D341Med (cell line): ENCODE measurements around the gene ANKH.

Source experiments
- DNase-seq: peaks from one replicate; pipeline ENCODE4 v3.0.0; 2012; ENCODE audit warnings: low spot score

ANKH gene

DNA sequence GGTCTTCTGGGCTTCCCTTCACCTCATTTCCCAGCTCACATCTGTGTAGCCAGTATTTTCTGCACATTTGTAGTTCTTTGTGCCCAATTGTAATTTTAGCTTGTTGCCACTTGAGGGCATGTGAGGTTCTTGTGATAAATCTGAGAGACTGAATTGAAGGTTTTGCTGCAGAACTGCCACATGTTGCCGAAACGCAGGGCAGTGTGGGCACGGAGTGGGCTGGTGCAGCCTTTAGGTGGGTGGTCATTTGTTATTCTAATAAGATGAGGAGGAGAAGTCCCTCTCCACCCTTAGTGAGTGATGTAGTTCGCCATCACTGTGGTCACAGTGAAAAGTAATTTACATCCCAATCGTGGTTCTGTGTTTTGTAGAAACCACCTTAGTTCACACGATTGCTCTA lies 185.8 kb downstream of the ANKH start:
- DNase-seq: peak; percentile 68

GRCh38 chr5:14684757-14685156 lies 186.8 kb downstream of the ANKH start:
- no peak for DNase-seq

- DNase-seq: no peak
Observed at GRCh38 chr5:14683906-14684455, 187.6 kb downstream of the ANKH start.

DNA sequence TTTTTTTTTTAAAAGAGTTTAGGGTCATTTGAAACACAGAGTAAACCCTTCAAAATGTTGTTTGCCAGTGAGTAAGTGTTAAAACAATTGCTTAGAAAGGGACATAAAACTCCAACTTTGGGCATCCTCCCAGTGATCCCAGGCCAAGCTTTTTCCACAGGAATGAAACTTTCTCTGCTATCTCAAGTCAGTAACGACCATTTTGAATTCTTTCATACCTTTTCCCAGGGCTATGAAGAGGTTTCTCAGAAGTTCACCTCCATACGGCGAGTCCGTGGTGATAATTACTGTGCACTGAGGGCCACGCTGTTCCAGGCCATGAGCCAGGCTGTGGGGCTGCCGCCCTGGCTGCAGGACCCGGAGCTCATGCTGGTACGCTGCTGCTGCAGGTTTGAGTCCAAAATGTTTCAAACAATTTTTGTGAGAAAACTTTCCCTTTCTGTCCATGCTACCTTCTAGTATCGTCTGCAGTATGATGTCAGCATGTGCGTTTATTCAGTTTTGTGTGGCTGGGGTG lies 190.3 kb downstream of the ANKH start:
- no peak for DNase-seq

DNA sequence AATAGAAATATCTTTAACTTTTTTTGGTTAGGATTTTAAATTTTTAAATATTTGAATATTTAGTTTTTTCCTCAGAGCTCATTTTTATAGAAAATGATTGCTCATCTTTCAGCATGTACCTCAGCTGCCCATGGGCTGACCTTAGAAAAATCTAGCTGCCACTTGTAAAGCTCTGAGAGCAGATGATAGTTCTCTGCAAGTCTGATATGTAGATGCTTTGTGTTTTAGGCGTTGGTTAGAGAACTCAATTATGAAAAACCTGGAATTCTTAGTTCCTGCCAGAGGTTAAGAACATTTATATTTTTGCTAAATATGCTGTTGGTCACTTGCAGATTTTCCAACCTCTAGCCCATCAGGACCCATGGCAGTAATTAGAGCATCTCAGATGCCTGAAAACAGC lies 192.0 kb downstream of the ANKH start:
- no peak for DNase-seq

DNA sequence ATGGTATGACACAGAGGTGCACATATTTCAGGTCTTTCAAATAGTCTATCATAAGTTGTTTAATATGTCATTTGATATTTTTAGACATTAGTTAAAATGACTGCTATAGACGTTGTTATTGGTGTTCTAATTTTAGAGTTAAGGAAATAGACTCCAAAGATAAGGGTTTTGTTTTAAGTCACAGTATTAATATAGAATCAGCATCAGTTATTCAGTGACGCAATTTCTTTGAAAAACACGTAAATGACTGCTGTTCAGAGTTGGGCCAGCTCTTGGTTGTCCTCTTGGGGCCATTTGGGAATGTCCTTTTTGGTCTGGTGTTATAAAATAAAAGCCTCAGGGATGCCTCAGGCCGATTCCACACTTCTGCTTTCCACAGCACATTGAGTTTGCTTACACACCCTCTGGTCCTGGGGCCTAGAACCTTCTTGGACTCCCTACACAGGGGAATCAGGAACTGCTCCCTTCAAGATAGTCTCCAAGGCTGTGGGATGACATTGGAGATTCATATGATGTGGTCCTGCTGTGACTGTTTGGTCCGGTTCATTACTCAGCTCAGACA lies 192.7 kb downstream of the ANKH start:
- DNase-seq: no peak

- no peak for DNase-seq
Observed at GRCh38 chr5:14676320-14676719, 195.3 kb downstream of the ANKH start.

GRCh38 chr5:14675865-14676300 lies 195.7 kb downstream of the ANKH start:
- no peak for DNase-seq

- DNase-seq: no peak
Observed at GRCh38 chr5:14674983-14675854, 196.4 kb downstream of the ANKH start.

- no peak for DNase-seq
Observed at GRCh38 chr5:14673443-14673842, 198.1 kb downstream of the ANKH start.

GRCh38 chr5:14672484-14673394 lies 198.8 kb downstream of the ANKH start:
- DNase-seq: no peak

- no peak for DNase-seq
Observed at GRCh38 chr5:14672082-14672481, 199.5 kb downstream of the ANKH start.

- no peak for DNase-seq
Observed at GRCh38 chr5:14671414-14671813, 200.2 kb downstream of the ANKH start.

DNA sequence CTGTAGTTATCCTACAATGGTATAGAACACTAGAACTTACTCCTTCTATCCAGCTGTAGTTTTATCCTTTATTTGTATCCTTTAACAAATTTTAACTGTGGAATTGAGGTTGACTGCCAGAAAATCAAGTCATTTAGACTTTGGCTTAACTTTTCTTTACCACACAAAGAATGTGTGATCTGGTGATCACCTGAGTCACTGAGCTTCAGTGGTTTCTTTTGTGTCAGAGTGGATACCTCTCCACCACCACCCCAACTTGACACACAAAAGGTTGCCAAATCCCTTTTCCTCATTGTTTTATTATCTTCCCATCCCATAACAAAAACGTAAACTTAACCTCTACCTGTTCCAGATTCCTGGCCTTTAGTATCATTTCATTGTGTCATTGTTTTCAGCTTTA lies 201.6 kb downstream of the ANKH start:
- DNase-seq: no peak

DNA sequence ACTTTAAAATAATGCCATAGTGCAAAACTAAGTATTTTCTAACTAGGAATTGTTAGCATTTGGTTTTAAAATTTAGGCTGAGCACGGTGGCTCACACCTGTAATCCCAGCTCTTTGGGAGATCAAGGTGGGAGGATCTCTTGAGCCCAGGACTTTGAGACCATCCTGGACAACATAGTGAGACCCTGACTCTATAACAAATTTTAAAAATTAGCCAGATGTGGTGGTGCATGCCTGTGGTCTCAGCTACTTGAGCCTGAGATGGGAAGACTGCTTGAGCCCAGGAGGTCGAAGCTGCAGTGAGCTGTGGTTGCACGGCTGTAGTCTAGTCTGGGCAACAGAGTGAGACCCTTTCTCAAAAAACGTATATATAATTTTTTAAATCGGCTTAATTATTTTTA lies 202.2 kb downstream of the ANKH start:
- DNase-seq: no peak

DNA sequence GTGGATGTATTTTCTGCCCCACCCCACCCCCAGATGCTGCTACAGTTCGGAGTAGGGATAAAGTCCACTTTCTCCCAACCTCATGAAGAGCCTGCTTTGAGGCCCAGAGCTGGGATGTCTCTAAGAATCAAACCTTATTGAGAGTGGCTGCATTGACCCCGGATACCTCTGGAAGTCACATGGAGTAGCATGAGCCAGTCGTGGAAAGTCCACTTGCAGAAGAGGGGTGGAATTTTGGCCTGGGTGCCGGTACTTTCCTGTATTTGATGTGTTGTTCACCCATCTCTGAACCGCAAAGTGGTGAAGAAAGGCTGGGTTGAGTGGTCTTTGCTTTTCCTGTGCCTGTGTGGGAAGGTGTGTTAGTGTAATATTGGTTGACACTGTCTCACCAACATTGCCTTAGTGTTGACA lies 203.4 kb downstream of the ANKH start:
- DNase-seq: no peak

- no peak for DNase-seq
Observed at GRCh38 chr5:14667770-14668169, 203.8 kb downstream of the ANKH start.

DNA sequence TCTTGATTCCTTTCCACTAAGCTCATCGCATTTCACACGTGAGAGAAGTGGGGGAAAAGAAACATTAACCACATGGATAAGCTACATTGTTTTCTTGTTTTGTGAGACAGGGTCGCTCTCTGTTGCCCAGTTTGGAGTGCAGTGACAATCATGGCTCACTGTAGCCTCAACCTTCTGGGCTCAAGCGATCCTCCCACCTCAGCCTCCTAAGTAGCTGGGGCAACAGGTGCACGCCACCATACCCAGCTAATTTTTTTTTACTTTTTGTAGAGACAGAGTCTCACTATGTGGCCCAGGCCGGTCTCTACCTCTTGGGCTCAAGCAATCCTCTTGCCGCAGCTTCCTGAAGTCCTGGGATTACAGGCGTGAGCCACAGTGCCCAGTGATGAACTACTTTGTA lies 204.3 kb downstream of the ANKH start:
- DNase-seq: no peak

DNA sequence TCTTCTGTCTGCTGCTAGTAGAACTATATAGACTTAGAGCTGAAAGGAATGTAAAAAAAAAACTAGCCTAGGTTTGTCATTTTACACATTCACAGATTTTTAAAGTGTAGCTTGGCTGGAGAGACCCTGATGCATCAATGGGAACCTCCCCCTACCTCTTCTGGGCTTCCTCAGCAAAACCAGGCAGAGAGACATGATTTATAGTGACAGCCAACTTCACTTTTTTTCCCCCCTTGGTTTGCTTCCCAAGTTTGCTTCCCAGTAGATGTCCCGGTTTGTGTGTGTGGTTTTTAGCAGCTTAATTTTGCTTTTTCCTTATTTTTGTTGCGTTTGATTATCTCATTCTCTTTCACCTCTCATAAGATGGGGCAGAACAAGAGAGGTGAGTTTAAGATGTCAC lies 205.2 kb downstream of the ANKH start:
- no peak for DNase-seq

DNA sequence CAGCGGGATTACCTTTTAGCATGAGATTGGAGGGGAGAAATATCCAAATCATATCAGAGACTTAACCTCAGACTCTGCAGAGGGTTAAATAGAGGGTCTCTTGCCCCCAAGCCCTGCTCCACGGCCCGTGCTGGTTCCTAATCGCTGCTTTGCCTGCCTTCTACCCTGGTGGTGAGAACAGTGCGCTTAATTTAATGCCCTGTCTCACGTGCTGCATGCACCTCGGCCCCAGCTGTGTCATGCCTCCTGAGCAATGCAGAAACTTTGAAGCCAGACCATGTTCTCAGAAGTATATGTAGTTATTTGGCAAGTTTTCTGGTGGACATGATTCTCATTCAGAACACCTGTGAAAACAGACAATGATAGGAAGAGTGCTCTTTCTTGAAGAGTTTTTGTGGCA lies 205.6 kb downstream of the ANKH start:
- peak; percentile 63 for DNase-seq

DNA sequence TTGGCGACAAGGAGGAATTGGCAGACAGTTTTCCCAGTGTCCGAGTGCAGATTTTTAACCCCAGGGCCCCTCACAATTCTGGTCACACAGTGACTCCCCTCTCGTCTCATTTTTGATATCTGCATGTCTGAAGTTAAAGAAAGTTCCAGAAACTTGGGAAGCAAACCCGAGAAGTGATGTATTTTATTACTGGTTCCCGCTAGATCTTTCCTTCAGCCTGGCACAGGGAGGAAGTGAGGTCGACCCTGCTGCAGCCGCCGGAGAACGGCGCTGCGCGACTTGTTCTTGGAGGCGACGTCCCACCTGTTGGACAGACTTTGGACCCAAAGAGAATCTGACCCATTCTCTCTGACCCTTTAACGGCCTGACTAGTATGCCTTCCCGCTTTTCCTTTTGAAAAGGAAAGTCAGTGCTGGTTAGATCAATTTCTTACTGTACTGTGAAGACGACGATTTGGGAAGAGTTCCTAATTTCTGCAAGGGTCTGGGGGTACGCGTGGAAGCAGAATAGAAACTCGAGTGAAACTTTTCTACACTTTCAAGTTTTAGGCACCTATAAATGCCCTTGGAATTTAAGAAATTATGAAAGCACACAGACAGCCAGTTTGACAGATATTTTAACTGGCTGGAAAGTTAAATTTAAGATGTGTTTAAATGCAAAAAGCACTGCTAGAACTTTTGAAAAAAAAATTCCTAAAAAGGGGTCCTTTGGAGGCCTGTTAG lies 206.3 kb downstream of the ANKH start:
- DNase-seq: peak; percentile 56
